Measurements from ENCODE around the gene PCYT1A.

Gene PCYT1A

GRCh38 chr3:196203846-196204245 is 83.7 kb downstream of the PCYT1A start:
- no peak for TF ChIP-seq CTCF (IDR thresholded peaks at IDR 0.05; ENCODE audit: insufficient read depth, low read depth, low read length, missing control alignments)
- no peak for DNase-seq (ENCODE audit: low read depth)
- H3K4me3 ChIP-seq (ENCODE audit: low read depth, low read length): no peak overlapping the region

- no peak for TF ChIP-seq CTCF (IDR thresholded peaks at IDR 0.05; ENCODE audit: insufficient read depth, low read depth, low read length, missing control alignments)
- DNase-seq (ENCODE audit: low read depth): peak; percentile 86
- H3K4me3 ChIP-seq (ENCODE audit: low read depth, low read length): peak overlapping the region; percentile 45
Measured at GRCh38 chr3:196202516-196202970, 85.0 kb downstream of the PCYT1A start.

GRCh38 chr3:196198771-196199753 is 88.5 kb downstream of the PCYT1A start:
- no peak overlapping the region for H3K4me3 ChIP-seq (ENCODE audit: low read depth, low read length)
- no peak for DNase-seq (ENCODE audit: low read depth)
- TF ChIP-seq CTCF (IDR thresholded peaks at IDR 0.05; ENCODE audit: insufficient read depth, low read depth, low read length, missing control alignments): peak; percentile 27

- DNase-seq (ENCODE audit: low read depth): no peak
- TF ChIP-seq CTCF (IDR thresholded peaks at IDR 0.05; ENCODE audit: insufficient read depth, low read depth, low read length, missing control alignments): no peak
- H3K4me3 ChIP-seq (ENCODE audit: low read depth, low read length): no peak overlapping the region
Measured at GRCh38 chr3:196198081-196198675, 89.3 kb downstream of the PCYT1A start.

GRCh38 chr3:196197524-196197923 is 90.0 kb downstream of the PCYT1A start:
- DNase-seq (ENCODE audit: low read depth): no peak
- no peak overlapping the region for H3K4me3 ChIP-seq (ENCODE audit: low read depth, low read length)
- TF ChIP-seq CTCF (IDR thresholded peaks at IDR 0.05; ENCODE audit: insufficient read depth, low read depth, low read length, missing control alignments): no peak

GRCh38 chr3:196195664-196196265 is 91.8 kb downstream of the PCYT1A start:
- no peak for TF ChIP-seq CTCF (IDR thresholded peaks at IDR 0.05; ENCODE audit: insufficient read depth, low read depth, low read length, missing control alignments)
- DNase-seq (ENCODE audit: low read depth): no peak

More at GRCh38 chr3:196195664-196196265, 91.8 kb downstream of the PCYT1A start:
- no peak overlapping the region for H3K4me3 ChIP-seq (ENCODE audit: low read depth, low read length)
